GM21526 (cell line): Measurements from ENCODE around the gene HS3ST1.
A peak's percentile ranks its signal among the peaks of the same experiment; 100 is the strongest.
"Not testable (repeated sequence)": the region's sequence is repeated elsewhere in the genome, so short reads cannot be mapped to it uniquely, and the experiment has no call there.

ENCODE experiments used
- ATAC-seq: cut with Tn5 transposase; IDR thresholded peaks from one replicate; pipeline ENCODE4 v1.9.1; 2021; ENCODE audit warnings: moderate library complexity; ENCODE audit not compliant: unreplicated experiment, low FRiP score

HS3ST1 gene

DNA sequence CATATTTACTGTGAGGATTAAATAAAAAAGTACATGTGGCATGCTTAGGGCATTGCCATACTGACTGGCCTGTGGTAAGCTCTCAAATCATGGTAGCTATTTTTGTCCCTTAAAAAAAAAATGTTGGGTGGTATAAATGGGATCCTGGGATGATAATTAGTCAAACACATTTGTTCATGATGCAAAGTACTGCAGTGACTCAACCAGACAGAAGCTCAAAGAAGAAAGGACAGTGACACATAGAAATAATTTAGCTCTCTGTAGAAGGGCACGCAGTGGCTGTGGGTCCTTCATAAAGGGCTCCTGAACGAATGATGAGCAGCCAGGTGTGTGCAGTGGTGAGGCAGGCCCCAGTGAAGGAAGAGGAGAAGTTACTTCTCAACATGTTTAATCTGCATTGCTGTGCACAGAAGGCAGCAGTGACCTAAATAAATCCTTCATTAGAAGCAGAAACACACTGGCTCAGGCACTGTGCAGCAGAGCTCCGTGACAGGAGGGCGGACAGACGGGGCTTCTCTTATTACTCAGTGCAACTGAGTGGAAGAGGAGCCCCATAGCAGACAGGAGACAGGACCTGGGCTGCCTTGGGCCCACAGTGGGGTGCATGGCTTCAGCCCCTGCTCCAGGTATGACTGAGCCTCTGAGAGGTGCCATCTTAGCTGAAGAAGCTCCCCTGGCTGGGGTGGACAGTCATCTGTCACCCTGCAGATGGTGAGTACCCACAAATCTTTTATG lies 20.3 kb downstream of the HS3ST1 start:
- no peak for ATAC-seq

DNA sequence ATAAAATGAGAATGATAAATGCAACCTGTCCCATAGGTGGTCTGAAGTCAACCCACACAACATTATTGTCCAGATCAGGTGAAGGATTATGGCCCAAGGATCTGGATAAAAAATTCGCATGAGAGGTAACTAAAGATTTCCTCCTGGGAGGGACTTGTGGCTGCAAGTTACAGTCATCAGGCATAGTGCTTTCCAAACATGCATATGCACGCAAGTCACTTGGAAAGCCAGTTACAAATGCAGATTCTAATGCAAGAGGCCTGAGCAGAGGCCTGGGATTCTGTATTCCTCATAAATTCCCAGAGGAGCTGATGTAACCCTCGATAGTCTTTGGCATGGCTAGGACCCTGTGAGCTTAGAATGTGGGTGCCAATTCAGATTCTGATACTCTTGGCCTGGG lies 21.1 kb downstream of the HS3ST1 start:
- ATAC-seq, result no peak

DNA sequence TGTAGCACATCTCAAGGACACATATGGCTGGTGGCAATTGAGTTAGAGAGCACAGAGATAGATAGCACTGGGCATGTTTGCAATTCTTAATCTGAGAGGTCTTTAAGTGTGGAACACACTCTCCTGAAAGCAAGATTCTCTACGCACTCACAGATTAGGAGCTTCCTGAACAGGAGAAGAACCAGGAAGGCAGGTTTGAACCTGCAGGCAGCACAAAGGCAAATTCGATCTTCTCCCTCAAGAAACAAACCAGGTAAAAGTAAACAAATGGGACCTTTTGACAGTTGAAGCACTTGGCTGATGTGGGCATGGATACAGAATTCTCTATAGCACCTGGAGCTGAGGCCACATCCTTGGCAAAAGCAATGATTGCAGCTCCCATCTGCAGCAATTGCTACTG lies 24.3 kb downstream of the HS3ST1 start:
- no peak for ATAC-seq

DNA sequence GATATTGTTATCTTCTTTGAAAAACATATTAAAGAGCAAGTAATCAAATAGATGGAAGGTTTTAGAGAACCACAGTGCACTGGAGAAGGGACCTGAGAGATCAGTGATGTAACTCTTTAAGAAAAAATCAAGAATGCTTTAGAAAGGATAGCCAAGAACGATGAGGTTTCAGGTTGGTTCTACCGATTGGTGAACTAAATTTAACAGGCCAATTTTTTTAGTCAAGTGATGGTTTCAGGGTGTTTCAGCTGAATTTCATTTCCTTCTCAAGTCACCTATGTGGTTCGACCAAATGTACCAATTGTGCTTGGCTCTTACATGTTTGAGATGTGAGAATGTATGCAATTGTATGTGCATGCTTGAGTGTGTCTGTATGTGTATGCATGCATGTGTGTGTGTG lies 26.5 kb downstream of the HS3ST1 start:
- ATAC-seq, result peak; percentile 72

DNA sequence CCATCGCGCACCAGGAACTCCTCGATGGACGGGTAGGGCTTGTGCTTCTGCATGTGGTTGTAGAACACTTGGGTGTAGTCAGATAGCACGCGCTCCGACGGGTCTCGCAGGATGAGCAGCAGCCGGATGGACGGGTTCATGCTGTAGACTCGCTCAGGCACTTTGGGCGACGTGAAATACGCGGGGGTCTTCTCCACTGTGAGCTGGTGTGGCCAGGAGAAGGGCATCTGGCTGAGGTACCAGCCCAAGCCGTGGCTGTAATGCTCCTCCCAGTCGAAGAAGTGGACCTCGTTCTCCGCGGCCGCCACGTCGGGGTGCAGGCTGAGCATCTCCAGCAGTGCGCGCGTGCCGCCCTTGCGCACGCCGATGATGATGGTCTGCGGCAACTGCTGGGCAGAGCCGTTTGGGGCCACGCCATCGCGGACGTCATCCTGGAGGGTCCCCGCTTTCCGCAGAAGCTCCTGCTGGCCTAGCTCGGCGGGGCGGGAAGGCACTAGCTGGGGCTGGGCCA lies 29.2 kb downstream of the HS3ST1 start:
- no peak for ATAC-seq

DNA sequence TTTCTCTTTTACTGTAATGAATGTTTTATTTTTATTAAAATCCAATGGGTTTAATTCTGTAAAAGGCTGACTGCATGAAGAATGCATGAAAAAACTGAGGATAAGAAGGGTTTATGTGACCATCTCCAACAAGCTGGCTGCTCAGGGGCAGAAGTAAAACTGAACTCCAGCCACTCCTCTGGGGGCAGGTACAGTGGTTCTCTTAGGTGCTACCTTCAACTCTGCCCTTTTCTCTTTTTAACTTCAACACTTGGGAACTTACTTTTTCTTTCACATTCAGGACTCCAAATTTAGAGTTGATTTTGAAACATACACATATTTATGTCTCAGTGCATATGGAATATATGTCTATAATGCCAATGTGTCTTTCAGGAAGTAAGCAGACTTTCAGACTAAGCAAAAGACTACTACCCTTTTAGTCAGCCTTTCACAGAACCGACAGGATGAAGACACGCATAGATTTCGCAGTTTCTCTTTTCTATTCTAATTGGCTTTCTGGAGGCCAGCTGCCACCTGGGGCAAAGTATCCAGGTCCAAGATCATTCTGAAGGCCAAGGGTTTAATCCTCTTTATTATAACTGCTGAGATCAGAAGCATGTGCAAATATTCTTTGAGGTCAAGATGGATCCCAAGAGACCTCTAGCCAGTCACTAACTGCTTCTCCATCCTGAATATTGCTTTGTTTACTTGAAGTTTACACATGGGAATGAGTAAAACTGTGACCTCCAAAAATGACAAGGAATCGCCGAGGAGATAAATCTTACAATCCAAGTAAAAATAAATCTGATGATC lies 30.7 kb downstream of the HS3ST1 start:
- peak; percentile 65 for ATAC-seq

DNA sequence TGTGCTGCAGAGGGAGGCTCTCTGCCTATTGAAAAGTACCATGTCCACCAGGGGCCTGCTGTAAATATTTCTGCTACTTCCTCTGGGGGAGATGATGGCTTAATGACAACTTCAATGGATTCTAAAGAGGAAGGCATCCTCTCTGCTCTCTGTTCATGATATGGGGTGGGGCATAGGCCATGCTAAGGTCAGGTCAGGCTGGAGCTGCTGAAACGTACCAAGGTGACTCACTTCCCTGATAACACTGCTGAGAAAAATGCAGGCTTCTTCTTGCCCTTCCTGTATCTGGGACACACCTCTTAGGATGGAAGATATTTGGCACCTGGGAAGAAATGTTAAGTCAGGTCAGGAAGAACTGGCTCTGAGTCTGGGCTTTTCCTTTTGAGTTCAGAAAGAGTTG lies 31.5 kb downstream of the HS3ST1 start:
- no peak for ATAC-seq

DNA sequence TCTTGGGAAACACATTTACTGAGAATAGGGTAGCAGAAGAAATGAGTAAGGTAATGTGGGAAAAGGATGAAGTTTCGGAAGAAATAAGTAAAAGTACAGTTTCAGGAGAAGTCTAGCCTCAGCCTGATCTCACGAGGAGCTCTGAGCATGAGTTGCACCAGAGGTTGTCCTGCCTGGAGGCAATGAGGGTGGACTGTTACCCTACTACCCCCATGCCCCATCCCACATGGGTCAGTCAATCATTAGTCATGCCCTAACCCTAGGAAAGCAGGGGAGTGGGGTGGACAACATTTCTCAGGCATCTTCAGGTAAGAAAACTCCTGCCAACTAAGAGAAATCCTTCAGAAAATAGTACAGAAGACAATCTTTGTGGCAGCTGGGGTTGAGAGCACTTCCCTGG lies 35.1 kb downstream of the HS3ST1 start:
- no peak for ATAC-seq

DNA sequence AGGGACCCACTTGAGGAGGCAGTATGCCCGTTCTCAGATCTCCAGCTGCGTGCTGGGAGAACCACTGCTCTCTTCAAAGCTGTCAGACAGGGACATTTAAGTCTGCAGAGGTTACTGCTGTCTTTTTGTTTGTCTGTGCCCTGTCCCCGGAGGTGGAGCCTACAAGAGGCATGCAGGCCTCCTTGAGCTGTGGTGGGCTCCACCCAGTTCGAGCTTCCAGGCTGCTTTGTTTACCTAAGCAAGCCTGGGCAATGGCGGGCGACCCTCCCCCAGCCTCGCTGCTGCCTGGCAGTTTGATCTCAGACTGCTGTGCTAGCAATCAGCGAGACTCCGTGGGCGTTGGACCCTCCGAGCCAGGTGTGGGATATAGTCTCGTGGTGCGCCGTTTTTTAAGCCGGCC lies 44.6 kb downstream of the HS3ST1 start:
- not testable (repeated sequence) for ATAC-seq

DNA sequence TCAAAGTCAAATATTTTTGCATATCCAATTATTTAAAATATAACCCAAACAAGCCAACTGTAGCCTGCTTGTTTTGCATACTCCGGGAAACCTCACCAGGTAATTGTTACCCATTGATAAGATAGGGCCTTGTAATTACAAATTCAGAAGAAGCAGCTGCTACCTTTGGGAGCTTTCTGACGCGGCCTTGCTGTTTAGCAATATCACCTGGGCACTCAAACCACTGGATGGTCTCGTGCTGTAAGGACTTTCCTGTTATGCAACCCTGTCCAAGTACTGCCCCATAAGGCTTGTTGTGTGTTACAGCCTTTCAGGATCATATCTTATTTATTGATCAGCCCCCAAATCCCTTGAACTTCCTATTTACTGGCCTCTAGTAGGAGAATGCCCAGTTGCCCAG lies 52.1 kb downstream of the HS3ST1 start:
- ATAC-seq, result no peak

DNA sequence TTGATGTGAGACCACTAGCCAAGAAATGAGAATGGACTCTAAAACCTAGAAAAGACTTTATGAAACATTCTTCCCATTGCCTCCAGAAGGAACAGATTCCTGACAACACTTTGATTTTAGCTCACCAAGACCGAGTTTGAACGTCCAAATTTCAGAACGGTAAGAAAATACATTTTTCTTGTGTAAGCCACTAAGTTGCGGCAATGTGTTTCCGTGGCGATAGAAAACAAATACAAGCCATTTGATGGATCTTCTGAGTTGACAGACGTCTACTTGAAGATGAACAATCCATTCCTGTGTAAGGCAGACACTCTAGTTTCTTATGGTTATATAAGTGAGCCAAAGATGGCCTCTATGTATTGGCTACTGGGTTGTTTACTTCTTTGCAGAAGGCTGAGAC lies 52.5 kb downstream of the HS3ST1 start:
- ATAC-seq, result no peak

DNA sequence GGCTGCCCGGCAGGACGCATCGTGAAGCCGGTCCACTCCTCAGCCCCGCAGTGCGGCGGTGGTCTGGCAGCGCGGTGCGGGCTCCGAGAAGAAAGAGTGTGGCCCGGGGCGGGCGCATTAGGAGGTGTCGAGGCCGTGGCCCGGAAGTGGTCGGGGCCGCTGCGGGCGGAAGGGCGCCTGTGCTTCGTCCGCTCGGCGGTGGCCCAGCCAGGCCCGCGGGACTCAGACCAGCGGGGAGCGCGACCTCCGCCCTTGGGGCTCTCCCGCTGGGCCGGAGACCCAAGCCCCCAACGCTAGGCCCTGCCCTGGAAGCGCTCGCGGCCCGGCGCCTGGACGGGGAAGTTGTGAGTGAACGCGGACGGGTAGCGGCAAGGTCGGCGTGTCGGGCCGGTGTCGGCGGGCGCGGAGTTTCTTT lies 60.0 kb downstream of the HS3ST1 start:
- no peak for ATAC-seq

DNA sequence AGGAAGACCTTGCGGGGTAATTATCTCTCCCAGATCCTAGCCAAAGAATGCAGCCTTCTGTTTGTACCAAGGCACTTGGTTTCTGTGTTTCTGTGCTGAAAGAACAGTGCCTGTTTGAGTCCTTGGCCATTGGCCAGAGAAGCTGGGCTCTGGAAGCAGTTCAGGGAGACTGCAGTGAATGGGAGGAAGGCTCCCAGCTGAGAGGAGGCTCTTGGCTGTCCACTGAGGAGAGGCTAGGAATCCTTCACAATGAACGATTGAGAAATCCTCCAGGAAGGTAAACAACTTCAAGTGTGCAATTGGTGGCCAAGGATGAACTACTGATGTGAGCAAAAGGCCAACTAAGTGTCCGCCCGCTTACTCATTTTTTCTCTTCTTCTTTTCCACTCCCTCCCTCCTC lies 61.3 kb downstream of the HS3ST1 start:
- ATAC-seq, result no peak

DNA sequence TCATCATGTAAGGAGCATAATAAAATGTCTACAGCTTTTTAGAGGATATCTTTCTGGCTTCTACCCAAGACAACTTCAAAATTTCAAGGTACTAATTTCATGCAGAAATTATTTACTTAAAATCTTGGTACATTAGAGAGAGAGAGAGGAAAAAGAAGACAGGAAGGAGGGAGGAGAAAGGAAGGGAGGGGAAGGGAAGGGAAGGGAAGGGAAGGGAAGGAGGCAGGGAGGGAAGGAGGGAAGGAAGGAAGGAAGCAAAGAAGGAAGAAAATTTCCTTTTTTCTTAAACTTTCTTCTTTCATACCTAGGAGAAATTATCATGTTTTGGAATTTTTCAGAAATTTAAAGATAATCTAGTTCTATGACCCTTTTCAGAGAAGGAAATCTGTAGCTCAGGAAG lies 61.8 kb downstream of the HS3ST1 start:
- no peak for ATAC-seq

DNA sequence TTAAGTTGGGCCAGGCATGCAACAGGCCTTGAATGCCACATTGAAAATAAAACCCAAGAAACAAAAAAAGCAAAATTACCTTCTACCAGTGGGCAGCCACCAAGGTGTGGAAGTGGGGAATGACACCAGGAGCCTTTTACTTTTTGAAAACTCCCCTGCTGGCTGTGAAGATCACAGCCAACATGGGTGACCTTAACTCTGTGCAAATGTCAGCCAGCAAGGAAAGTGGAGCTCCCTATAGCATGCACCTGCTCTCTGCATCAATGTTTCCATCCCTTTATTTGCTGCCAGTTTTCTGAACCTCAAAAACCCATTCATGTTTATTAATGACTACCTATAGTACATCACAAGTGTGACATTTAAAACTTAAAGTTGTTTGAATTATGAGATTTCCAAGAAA lies 63.7 kb downstream of the HS3ST1 start:
- no peak for ATAC-seq

DNA sequence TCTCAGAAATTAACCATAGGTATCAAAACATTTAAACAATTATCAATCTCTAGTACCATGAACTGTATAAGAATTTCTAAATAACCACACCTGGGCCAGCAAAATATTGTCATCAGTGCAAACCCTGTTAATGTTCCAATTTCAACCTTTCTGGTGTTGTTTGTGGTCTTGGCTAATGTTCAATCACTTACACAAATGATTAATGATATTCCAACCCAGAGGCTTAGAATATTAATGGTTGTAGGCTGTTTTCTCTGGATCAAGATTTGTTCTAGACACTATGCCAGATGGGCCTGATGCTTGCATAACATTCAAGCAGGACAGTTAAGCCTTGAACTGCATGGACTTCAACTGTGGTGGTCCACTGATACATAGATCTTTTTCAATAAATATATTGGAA lies 69.1 kb downstream of the HS3ST1 start:
- no peak for ATAC-seq

DNA sequence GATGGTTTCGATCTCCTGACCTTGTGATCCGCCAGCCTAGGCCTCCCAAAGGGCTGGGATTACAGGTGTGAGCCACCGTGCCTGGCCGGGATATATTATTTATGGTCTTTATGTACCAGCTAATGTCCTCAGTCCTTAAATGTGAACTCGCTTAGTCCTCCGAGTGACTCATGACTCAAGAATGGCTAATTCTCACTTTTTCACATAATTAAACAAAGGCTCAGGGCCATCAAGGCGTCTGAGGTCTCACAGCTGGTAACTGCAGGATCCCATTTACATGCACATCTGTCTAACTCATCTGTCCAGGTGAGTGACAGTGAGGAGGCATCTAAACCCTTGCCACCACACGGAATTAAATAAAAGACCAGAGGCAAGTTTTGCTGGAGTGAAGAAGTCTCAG lies 73.5 kb downstream of the HS3ST1 start:
- no peak for ATAC-seq

DNA sequence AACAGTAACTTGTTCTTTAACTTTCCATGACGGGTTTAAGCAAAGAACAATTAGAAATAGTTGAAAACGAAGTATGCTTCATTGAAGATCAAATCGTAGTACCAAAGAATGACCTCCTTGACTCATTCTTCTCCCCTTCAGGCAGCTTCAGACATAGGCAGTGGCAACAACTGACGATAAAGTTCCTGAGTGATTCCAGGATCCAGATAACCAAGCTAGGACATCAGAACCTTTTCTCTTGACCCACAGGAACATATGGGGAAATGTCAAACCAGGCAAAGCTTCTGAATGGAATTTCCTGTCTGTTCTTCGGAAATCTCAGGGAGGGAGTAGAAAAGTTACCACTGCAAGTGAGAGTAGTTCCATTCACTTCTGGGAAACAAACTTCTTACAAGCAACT lies 74.2 kb downstream of the HS3ST1 start:
- ATAC-seq, result no peak

DNA sequence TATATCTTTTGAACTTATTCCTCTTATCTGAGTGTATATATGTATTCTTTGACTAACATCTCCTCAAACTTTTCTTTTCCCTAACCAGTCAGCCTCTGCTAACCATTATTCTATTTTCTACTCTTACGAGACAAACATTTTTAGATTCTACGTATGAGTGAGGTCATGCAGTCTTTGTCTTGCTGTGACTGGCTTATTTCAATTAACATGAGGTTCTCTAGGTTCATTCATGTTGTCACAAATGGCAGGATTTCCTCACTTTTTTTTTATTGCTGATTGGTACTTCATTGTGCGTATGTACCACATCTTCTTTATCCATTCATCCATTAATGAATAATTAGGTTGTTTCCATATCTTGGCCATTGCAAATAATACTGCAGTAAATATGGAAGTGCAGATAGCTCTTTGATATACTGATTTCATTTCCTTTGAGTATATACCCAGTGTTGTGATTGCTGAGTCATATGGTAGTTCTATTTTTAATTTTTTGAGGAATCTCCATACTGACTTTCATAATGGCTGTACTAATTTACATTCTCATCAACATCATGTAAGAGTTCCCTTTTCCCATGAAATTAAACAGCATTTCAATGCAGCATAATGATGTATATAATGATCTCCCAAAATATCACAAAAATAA lies 80.1 kb downstream of the HS3ST1 start:
- ATAC-seq, result no peak

DNA sequence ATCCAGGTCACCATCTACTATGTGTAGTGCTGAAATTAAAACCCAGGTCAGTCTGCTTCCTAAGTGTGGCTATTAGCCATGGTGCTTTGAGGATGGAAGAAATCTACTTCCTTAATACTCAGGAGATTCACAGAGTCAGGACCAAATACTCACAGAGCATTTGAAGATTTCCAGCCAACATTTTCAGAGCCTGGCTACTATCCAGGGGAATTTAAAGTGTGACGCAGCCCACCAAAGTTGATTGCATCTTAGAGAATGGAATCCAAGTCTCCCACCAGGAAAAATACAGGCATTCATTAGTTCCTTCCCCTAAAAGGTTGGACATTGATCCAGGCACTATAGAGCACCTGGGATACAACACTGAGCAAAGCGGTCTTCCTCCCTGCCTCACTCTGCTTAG lies 83.8 kb downstream of the HS3ST1 start:
- ATAC-seq, result no peak

DNA sequence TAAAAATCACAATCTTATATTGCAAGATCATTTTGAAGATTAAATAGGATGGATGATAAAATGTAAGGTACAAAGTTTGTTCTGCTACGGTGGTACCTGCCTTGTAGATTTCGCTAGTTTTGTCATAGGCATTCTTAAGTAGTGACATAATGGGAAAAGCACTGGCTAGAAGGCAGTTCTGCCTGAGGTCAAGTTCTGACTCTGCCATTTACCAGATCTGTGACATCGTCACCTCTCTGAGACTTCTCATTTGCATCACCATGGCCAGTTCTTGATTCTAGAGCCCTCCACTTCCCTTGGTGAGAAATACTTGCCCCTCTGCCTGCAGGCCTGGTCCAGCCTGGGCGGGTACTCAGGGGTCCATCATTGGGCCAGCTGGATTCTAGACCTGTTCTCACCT lies 85.2 kb downstream of the HS3ST1 start:
- no peak for ATAC-seq
